Suprapubic skin (tissue), 4 donors: ENCODE results near the gene KRT6B. TPM values are rescaled to one million over a fixed set of nuclear protein-coding genes. Genes with fewer than 3 reads are reported as not detected.

ENCODE experiments used
- DNase-seq, 2 donors: peaks; one replicate each; pipeline ENCODE4 v3.0.0-alpha.2; 2019; ENCODE audit warnings: low spot score in 2 of 2
- H3K27ac ChIP-seq: fragments of 200-600 bp; sonication (generic); one replicate; pipeline ENCODE4 v1.5.1; 2019
- H3K27me3 ChIP-seq: fragments of 200-600 bp; sonication (generic); one replicate; pipeline ENCODE4 v1.5.1; 2019
- H3K36me3 ChIP-seq: fragments of 200-600 bp; sonication (generic); one replicate; pipeline ENCODE4 v1.5.1; 2019
- H3K4me1 ChIP-seq: fragments of 200-600 bp; sonication (generic); one replicate; pipeline ENCODE4 v1.5.1; 2019
- H3K4me3 ChIP-seq: fragments of 200-600 bp; sonication (generic); one replicate; pipeline ENCODE4 v1.5.1; 2019; ENCODE audit warnings: mild to moderate bottlenecking
- H3K9me3 ChIP-seq: fragments of 200-600 bp; sonication (generic); one replicate; pipeline ENCODE4 v1.5.1; 2019
- CTCF ChIP-seq, 2 donors: fragments of 200-600 bp in 1 of 2; fragments of 450-650 bp in 1 of 2; sonication (generic) in 1 of 2; IDR thresholded peaks; one replicate each; pipeline ENCODE4 v1.5.1; 2016 to 2019; ENCODE audit warnings: antibody characterized with exemption in 2 of 2, mild to moderate bottlenecking in 1 of 2, moderate library complexity in 1 of 2
- EP300 ChIP-seq: sonication (generic); formaldehyde crosslinking; IDR thresholded peaks from one replicate; pipeline ENCODE4 v1.6.1; 2017; ENCODE audit warnings: antibody characterized with exemption
- POLR2A ChIP-seq, 2 donors: fragments of 450-650 bp; IDR thresholded peaks; one replicate each; pipeline ENCODE4 v1.6.1; 2017; ENCODE audit warnings: antibody characterized with exemption in 2 of 2, mild to moderate bottlenecking in 2 of 2, moderate library complexity in 2 of 2
- POLR2AphosphoS5 ChIP-seq, 3 donors: sonication (generic); formaldehyde crosslinking; IDR thresholded peaks; one replicate each; pipeline ENCODE4 v1.6.1; 2017; ENCODE audit warnings: antibody characterized with exemption in 3 of 3
- WGBS: methylation state at CpG from one replicate; pipeline ENCODE4 v1.1.5; 2018; 5-methylcytosine and 5-hydroxymethylcytosine counted together
- total RNA-seq, 4 donors: library from RNA; depleted of rRNA; stranded (reverse); fragments of >200 nt; gene quantifications; one replicate each; pipeline ENCODE4 v1.1.0, GENCODE V29; 2016

KRT6B gene
- total RNA-seq, 4 donors from 2014 or later, result 44.8 to 765 (median 249) TPM

- TF ChIP-seq POLR2A (IDR thresholded peaks at IDR 0.05), result no peak
- no peak for TF ChIP-seq EP300
- no peak for TF ChIP-seq POLR2AphosphoS5 (IDR thresholded peaks at IDR 0.05)
- no peak for TF ChIP-seq CTCF (IDR thresholded peaks at IDR 0.05)
These were observed 44.0 kb downstream of the KRT6B start for GRCh38 chr12:52407918-52408317.

GRCh38 chr12:52405922-52406385, 46.0 kb downstream of the KRT6B start, which contains the start of gene KRT82:
KRT82 (minus strand) TSS chr12:52406335; CDS start chr12:52406277, 58 bp downstream.
- Histone ChIP-seq H3K4me1 (no peaks in the 10 kb centered on the region), H3K27ac (no peak within 1 kb of the TSS), H3K36me3 (no peaks in the 10 kb centered on the region), H3K4me3 (no peak within 1 kb of the TSS), H3K27me3 (peaks cover 4% of the 10 kb centered on the region), H3K9me3 (no peaks in the 10 kb centered on the region)
- DNase-seq, result no peak
- TF ChIP-seq CTCF (IDR thresholded peaks at IDR 0.05), result no peak
- TF ChIP-seq EP300, result no peak
- no peak for TF ChIP-seq POLR2AphosphoS5 (IDR thresholded peaks at IDR 0.05)
- no peak for TF ChIP-seq POLR2A (IDR thresholded peaks at IDR 0.05)
- WGBS, result 91% methylated on average over 13 of the region's 14 CpGs

More at GRCh38 chr12:52407918-52408317, 44.0 kb downstream of the KRT6B start:
- no peak overlapping the region for H3K4me3 ChIP-seq
- DNase-seq, result no peak
- no peaks in the 10 kb centered on the region for H3K9me3 ChIP-seq
- WGBS, result 100% methylated on average over 1 of the region's 5 CpGs
- no peaks in the 10 kb centered on the region for H3K36me3 ChIP-seq
- no peaks in the 10 kb centered on the region for H3K4me1 ChIP-seq
- H3K27ac ChIP-seq, result no peak overlapping the region
- H3K27me3 ChIP-seq, result peaks cover 4% of the 10 kb centered on the region

GRCh38 chr12:52404951-52405350, 47.0 kb downstream of the KRT6B start:
- Histone ChIP-seq H3K36me3 (no peaks in the 10 kb centered on the region), H3K4me3 (no peak overlapping the region), H3K27ac (no peak overlapping the region), H3K9me3 (no peaks in the 10 kb centered on the region), H3K27me3 (peaks cover 8% of the 10 kb centered on the region), H3K4me1 (no peaks in the 10 kb centered on the region)
- TF ChIP-seq POLR2A (IDR thresholded peaks at IDR 0.05), result no peak
- TF ChIP-seq EP300, result no peak
- TF ChIP-seq CTCF (IDR thresholded peaks at IDR 0.05), result no peak
- TF ChIP-seq POLR2AphosphoS5 (IDR thresholded peaks at IDR 0.05), result no peak
- DNase-seq, result no peak
- WGBS, result 87% methylated on average over 3 of the region's 3 CpGs

- WGBS, result 96% methylated on average over 3 of the region's 9 CpGs
- H3K27ac ChIP-seq, result no peak overlapping the region
- H3K36me3 ChIP-seq, result no peaks in the 10 kb centered on the region
- no peak for TF ChIP-seq POLR2AphosphoS5 (IDR thresholded peaks at IDR 0.05)
- no peak for TF ChIP-seq CTCF (IDR thresholded peaks at IDR 0.05)
- no peak for TF ChIP-seq POLR2A (IDR thresholded peaks at IDR 0.05)
- no peak for TF ChIP-seq EP300
- H3K9me3 ChIP-seq, result no peaks in the 10 kb centered on the region
- H3K27me3 ChIP-seq, result peaks cover 13% of the 10 kb centered on the region
- H3K4me1 ChIP-seq, result no peaks in the 10 kb centered on the region
- DNase-seq, result no peak
- H3K4me3 ChIP-seq, result no peak overlapping the region
These were observed 48.4 kb downstream of the KRT6B start for GRCh38 chr12:52403561-52403960.

GRCh38 chr12:52402873-52403540, 48.9 kb downstream of the KRT6B start:
- H3K27ac ChIP-seq, result no peak overlapping the region
- TF ChIP-seq EP300 (no peak), CTCF (IDR thresholded peaks at IDR 0.05) (no peak), POLR2A (IDR thresholded peaks at IDR 0.05) (no peak), POLR2AphosphoS5 (IDR thresholded peaks at IDR 0.05) (no peak)
- no peaks in the 10 kb centered on the region for H3K9me3 ChIP-seq
- no peaks in the 10 kb centered on the region for H3K4me1 ChIP-seq
- DNase-seq, result no peak
- 62% methylated on average over 3 of the region's 3 CpGs for WGBS
- H3K36me3 ChIP-seq, result no peaks in the 10 kb centered on the region
- H3K27me3 ChIP-seq, result peaks cover 11% of the 10 kb centered on the region
- no peak overlapping the region for H3K4me3 ChIP-seq
